Measurements from ENCODE around the gene GRAP.

The GRAP gene

DNA sequence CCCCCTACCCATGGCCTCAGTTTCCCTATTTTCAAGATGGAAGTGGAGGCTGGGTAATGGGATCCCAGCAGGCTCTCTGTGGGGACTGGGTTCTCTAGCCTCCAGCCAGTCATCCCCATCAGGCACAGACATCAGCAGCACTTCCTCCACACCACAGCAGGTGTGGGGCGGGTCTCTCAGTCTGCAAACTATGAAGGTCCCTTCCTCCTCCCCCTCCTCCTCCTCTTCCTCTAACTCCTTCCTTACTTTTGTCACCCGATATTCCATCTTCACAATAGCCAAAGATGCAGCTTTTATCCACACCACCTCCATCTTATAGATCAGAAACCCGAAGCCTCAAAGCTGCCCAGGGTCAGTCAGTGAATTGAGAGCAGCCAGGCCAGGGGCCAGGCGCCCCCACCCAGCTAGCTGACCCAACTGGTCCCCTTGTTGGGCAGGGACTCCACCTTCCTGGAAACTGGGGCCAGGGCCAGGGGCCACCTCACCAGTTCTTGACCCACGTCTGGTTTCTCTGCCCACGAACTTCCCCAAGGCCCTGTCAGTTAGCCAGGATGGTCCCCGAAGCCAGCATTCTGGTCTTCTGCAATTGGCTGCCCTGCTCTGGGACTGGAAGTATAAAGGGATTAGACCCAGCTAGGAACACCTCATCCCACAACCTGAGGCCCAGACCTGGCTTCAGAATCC lies 44.7 kb downstream of the GRAP start:
- no peak for DNase-seq

DNA sequence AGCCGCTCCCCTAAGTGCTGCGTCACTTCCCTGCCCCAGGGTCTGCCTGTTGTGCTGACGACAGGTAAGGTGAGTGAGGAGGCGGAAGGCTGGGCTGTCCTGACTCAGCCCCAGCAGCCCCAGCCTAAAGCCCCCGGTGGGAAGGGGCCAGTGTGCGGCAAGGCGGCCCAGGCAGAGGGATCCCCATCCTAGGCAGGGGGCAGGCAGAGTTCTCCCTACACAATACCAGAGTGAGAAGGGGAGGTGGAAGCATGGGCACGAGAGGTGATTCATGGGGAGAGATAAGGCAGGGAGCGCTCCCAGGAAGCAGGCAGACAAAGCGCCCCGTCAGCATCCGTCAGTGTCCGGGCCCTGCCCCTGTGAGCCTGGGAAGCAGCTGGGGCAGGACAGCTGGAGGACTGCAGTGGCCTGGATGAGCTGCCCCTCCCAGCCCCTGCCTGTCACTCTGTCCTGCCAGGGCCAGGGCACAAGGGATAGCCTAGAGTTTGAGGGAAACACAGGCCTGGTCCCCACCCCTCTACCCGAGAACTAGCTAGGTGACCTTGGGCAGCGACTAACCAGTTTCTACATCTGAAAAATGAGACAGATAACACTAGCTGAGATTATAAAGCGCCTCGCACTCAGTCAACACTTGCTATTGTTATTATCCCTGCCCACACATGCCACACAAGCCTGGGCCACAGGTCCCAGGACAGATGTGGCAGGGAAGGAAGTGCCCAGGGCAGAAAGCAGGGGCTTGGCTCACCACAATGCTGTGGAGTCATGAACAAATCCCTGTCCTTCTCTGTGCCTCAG lies 46.0 kb downstream of the GRAP start:
- DNase-seq = no peak

DNA sequence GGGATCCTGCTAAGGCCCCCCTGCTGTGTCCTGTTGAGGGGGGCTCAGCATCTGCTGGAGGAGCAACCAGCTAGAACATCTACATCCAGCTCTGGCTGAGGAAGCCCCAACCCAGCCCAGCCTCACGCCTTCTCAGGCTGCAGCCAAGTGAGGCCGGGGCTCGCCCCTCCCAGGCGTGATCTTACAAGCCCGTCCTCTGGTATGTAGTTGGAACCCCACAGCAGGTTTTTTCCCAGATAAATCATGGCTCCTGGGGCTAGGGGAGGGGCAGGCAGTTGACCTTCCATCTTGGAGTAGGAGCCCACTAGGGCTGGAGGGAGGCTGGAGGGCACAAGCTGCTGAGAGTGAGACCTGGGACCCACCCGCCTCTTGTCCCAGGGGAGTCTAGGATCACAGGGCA lies 46.8 kb downstream of the GRAP start:
- DNase-seq = no peak

DNA sequence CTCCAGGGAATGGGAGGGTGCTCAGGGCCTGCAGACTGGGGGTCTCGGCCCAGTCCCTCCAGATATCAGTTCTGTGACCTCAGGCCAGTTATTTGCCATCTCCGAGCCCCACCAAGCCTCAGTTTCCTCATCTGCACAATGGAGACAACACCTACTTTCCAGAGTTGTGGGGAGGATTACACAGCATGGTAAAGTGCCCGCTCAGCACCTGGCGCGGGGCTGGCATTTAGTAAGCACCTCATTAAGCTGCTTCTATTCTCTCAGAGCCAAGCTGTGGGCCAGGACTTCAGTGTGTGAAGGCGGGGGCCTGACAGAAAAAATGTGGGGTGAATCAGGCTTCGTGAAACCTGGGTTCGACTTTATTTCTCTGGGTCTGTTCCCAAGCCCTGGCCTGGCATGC lies 47.4 kb downstream of the GRAP start:
- no peak for DNase-seq

DNA sequence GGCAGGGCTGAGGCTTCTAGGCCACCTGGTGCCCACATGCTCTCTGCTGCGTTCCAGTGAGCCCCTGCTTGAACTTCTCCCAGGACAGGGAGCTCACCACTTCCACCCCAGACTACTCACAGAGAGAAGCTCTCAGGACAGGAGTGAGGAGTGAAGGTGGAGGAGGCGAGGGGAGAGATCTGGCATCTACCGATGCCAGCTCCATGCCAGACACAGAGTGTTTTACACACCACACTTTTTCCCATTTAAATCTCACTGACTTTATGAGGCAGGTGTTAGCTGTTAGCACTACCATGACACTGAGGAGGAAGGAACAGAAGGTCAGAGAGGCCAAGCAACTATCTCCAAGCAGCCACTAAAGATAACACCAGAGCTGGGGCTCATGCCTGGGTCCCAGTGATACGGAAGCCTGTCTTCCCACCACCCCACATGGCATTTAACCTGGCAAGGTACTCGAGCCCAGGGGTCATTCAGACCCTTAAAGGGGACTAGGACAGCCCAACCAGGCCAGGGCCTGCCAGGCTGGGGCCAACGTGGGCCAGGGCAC lies 49.0 kb downstream of the GRAP start:
- DNase-seq = no peak

DNA sequence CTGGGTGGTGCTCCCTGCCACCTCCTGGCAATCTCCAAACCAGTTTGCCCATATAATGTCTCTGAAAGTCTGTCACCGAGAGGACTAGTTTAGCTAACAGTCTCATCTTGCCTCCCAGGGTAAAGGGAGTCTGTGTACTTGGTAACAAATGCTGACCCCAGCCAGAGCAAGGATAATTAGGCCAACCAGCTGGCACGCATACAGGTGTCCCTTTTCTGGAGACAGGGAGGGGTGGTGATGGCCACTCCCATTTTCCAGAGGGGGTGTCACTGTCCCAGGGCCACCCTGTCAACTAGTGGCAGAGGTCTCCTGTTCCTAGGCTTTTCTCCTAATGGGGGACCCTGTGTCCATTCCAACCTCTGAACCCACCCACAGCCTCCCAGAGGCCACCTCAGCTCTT lies 50.3 kb downstream of the GRAP start:
- DNase-seq = no peak

DNA sequence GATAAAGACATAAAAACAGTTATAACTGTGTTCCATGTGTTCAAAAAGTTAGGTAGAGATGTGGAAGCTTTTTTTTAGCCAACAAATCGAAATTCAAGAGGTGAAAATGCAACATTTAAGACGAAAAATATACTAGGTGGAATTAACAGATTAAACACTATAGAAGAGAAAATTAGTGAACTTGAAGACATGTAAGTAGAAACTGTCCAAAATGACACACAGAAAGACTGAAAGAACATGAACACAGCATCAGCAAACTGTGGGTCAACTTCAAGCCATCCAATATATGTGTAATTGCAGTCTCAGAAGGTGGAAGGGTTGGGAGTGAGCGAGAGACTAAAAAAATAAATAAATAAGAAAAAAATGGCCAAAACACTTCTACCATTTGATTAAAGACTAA lies 51.5 kb downstream of the GRAP start:
- DNase-seq = no peak

DNA sequence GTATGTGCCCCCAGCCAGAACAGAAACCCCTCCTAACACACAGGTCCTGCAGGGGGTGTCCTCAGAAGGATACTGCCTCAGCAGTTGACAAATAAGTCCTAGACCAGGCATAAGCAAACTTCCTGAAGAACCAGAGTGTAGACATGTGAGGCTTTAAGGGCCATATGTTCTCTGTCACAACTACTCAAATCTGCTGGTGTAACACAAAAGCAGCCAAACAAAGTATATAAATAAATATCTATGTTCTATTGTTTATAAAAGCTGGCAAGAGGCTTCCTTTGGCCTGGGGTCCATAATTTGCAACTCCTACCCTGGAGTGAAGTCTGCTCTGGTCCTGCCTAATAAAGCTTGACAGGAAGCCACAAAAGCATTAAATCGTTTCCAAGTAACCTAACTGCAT lies 52.1 kb downstream of the GRAP start:
- no peak for DNase-seq

DNA sequence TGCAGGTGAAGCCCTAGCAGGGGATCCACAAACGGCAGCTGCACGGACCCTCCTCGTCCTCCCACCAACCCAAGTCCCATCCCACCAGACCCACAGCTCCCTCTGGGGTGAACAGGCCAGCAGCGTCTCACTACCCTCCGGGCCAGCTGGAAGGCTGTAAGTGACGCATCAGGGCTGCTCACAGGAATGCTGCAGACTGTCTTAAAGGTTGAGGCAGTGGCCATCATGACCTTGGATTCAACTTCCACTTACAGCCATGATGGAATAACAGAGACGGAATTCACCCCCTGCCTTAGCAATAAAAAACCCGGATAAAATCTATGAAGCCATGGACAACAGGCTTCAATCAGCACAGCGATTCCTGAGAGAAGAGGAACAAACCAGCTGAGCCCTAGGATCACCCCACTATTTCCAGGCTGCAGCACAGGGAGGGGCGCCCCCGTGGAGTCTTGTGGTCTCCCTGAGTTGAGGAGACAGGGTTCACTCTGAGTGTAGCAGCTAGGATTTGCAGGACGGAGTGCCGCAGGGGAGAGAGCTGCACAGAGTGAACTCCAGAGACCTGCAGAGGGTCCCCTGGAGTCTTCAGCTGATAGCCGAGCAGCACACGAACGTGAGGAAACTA lies 52.7 kb downstream of the GRAP start:
- DNase-seq = no peak

DNA sequence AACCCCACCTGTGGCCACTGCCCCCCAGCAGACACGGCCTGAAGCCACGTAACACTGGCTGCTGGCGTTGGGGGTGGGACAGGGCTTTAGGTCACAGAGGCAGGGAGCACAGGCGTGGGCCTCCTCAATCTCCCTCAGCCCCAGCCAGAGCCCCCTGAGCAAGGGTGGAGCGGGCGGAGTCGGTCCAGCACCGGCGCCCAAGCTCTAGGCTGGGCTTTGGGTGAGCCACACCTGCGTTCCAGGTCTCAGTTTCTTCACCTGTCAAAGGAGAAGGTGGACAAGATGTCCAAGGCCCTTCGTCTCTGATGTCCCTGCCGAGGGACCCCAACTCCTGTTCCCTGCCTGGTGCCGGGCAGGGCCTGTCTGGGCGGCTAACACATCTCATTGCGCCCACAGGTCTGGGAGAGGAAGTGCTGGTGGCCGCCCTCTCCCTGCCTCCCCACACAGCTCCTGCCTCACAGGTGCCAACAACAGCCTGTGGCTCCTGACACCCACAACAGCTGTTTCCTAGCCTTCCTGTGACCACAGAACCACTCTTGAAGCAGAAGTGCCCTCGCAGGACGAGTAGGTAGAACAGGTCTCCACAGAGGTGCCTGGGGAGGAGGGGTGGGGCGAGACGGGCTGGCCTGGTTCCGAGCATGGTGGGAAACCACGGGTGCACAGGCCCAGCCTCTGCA lies 54.2 kb downstream of the GRAP start:
- no peak for DNase-seq

DNA sequence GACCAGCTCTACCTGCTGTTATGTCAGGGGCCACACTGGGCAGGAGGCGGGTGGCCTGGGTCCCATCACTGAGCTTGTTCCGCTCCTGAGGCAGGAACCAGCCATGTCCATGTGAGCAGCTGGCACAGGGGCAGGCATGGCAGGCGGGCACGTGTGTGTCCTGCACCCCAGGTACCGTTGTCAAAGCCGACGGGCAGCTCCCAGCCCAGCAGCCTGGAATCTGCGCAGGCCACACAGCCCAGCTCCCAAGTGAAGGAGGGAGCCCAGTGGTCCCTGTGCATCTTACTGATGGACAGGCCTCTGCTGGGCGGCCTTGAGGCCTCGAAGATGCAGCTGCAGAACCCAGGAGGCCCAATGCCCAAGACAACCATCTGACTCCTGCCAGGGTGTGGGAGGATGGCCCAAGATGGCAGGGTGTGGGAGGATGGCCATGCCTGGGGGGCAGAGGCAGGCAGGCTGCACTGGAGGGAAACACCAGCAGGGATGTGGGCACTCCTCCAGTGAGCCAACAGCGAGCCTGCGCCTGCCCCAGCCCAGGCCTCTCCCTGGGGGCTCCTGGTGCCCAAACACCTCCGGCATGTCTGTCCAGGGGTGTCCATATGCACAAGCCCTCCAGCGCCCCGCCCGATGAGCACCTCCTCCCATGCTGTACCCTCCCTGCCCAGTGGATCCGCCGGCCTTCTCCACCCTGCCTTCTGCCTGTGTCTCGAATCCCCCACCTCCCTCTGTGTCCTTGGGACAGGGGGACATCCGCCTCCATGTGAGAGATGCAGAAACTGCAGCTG lies 55.0 kb downstream of the GRAP start:
- peak; percentile 22 for DNase-seq

DNA sequence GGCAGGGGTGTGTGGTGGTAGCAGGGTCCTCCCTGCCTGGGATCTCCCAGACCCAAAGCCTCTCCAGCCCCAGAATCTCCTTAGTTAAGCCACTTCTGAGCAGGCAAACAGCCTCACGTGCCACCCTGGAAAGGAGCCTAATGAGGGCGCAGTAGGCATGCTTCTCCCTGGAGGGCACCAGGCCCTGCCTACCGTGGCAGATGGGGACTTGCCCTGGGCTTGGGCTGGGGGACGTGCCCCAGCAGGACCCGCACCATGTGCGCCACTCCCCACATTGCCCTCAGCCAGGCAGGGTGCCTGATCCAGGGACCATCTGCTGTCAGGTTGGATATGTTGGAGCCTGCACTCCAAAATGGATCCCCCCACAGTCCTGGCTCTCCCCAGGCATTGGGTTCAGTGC lies 56.4 kb downstream of the GRAP start:
- peak; percentile 86 for DNase-seq

DNA sequence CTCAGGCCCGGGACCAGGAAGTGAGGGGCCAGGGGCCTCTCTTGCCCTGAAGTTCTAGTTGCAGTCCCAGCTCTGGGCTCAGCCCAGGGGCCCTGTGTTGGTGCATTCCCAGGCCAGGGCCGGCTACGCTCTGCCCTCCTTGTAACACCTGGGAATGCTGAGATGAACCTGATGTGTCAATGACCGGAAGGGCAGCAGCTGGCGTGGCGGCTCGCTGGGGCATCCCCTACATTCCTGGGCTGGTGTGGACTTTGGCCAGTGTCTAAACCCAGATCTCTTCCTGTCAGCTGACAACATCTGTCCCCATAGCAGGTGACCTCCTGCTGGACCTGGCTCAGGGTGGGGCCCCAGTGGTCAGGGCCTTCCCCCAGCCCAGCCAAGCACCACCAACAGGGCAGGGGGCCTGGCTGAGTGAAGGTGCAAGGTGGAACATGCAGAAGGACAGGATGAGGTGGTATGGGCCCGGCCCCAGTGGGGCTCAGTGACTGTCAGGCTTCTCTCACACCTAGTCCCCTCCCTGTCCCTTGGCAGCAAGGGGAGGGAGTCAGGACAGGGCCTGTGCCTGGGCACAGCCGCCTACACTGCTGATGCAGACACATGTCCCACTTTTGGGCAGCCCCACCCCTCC lies 58.1 kb downstream of the GRAP start:
- no peak for DNase-seq

DNA sequence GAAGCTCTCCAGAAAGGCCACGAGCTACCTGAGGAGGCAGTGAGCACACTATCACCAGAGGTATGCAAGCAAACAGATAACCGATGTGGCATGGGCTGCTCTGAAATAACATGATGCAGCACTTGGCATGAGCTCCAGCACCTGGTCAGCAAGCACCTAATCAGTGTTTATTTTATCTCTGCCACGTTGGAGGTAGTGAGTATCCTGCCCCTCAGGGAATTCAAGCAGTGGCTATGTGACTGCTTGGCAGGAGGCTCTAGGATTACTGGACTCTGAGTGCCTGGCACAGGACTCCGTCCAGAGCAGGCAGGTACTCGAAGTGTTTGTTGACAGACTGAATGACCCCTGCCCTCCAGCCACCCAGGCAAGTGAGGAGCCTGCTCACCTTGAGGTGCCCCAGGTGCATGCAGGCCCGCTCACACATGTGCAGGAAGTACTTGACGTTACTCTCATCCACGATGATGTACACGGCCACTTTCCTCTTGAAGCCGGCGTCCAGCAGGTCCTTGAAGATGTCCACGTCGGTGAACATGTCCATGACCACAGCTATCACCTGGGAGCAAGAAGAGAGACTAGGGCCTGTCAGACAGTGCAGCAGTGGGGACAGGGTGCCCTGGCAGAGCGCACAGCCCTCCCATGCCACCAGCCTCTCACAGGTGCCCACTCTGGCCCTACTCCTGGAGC lies 58.8 kb downstream of the GRAP start:
- no peak for DNase-seq

DNA sequence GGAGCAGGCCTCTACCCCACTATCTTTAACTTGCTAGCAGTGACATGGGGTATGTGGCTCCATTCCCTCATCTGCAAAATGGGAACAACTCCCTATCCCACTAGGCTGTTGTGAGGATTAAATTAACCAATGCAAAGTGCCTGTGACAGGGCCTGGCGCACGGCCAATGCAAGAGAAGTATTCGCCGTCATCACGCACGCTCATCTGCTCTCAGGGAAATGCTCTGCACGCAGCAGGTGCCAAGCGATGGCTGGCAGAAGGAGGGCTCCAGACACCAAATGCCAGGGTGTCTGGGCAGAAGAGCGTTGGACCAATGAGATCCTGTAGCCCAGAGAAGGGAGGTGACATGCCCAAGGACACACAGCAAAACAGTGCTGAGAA lies 59.5 kb downstream of the GRAP start:
- no peak for DNase-seq

DNA sequence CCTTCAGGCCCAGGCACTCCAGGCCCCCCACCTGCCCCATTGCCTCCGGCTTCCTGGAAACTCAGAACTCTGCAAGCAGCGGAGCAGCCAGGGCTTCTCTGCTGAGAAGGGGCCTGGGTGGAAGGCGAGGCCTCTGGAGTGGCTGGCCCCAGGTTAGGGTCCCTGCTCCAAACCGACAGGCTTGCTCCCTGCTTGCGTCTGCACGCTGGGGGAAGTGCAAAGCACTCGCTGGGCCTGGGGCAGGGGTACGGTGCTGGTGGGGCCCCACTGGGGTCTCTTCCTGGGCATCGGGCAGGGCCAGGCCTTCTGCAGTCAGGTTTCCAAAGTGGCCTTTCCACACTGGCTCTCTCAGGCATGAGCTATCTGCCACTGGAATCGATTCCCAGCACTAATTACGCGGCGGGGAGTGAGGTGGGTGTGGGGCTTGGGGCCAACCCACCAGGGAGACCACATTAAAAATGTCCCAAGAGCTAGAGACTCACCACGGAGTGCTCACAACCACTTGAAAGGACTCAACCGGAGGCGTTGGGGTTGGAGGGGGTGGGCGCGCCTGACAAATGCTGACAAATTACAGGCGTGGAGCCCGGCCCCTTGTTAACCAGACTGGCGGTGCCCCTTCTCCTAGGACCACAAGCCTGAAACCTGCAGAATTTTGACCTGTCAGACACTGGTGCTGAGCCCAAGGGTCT lies 60.1 kb downstream of the GRAP start:
- DNase-seq = no peak

DNA sequence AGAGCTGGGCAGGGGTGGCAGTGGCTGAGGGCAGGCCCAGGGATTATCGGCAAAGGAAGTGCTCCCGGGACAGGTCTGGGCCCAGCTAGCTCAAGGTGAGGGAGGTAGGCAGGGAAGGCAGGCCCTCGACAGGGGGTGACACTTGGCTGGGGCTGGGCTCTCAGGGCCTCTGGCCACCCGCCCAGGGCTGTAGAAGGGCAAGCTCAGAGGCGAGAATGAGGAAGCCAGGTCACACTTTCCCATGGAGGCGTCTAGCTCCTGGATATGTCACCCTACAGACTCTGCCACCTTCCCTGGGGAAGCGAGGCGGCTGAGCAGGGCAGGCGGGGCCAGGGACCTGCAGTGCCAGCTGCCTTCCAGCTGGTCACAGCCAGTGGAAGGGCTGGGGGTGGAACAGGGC lies 61.3 kb downstream of the GRAP start:
- DNase-seq = no peak

DNA sequence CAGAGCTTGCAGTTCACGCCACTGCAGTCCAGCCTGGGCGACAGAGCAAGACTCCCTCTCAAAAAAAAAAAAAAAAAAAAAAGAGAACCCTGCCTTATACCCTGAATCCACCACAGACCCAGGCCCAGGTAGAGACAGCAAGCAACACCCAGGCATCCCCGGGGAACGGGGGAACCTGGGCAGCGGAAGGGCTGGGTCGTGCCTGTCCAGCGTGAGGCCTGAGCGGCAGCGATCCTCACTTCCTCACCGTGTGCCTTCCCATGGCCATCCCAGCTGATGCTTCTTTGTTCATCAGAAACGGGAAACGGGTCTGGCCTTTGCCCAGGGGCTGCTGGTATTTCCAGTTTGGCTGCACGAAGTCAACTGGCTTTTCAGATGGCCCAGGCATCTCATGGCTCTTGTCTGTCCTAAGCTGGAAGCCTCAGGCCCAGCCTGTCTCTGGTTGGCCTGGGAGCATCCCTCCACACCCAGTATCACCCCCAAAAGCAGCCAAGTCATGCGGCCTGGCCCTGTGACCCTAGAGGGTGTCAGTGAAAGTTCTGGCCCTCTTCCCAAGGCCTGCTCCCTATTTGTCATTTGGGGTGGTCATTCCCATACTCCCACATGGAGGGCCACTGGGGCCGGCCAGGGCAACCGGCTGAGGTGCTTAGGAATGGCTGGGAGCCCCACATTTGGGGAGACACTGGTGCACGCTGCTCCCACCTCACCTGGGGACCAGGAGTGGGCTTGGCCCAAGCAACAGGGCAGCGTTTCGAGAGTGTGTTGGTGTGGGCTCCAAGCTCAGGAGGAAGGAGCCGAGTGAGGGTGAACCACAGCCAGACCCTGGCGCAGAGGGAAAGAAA lies 62.3 kb downstream of the GRAP start:
- no peak for DNase-seq

DNA sequence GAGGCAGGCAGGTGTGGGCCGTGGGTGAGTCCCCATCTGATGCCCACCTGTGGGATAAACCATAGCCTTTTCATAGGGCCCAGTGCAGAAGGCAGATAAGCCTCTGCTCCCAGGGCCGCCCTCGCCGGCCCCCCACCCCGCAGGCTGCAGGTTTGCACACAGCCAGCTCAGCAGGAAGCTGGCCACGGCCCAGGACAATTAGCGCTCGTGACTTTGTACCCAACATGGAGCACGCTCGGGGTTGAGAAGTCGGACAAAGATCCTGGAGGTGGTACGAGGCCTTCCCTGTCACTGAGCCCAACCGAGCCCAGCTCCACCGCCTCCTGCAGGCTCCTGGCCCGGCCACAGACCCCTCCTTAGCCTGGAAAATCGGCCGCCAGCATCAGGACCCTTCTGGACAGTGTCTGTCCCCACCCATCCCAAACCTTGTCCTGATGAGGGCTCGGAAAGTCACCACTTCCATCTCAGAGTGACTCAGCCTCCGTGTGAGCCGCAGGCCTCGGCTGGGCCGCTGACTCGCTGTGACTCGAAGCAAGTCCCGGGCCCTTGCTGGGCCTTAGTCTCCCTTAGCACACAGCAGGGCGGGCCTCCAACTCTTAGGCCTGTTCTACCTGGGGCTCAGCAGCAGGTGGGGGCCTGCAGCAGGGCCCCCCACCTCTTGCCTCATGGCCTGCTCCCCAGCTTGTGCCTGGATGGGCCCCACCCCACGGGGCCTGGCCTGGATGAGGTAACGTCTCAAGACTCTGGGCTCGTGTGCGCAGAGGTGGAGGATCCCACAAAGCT lies 64.9 kb downstream of the GRAP start:
- peak; percentile 56 for DNase-seq

Measured in DMS 273 treated with DMSO at 0.1 percent for 48 hours (cell line).